ENCODE measurements around the gene FMN1.
"Not testable (repeated sequence)": the region's sequence is repeated elsewhere in the genome, so short reads cannot be mapped to it uniquely, and the experiment has no call there.

The FMN1 gene

GRCh38 chr15:32956711-32957110 lies 237.8 kb downstream of the FMN1 start:
- DNase-seq = no peak

- DNase-seq = peak; percentile 8 to 20
These were observed 238.5 kb downstream of the FMN1 start for GRCh38 chr15:32956006-32956405.

- no peak for DNase-seq
These were observed 241.0 kb downstream of the FMN1 start for GRCh38 chr15:32953533-32953910.

DNA sequence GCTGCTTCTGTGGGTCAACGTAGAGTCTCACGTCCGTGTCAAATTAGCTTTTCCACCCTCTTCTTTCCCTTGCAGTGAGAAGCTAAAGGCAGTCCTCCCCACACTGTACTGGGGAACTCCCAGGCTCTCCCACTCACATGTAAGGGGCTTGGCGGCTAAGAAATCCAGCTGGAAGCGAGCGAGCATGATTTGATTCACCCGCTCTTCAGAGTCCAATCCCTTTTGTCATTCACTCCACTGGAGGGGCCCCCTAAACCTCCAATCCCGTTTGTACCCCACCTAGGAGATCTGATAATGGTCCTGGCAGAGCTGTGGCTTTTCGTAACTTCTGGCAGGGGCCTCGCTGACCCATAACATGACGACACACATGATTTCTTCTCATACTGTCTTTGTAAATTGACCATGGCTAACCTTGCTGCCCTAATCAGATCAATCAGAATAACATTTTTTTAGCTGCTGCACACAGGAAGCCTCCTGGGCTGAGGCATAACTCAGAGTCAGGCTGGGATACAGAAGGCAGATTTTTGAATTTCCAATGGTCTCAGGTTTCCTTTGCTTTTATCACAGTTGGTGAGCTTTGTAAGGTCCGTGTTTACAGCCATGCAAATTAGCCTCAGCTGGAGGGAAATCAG lies 241.5 kb downstream of the FMN1 start:
- DNase-seq = no peak

GRCh38 chr15:32951736-32952464 lies 242.6 kb downstream of the FMN1 start:
- no peak for DNase-seq

DNA sequence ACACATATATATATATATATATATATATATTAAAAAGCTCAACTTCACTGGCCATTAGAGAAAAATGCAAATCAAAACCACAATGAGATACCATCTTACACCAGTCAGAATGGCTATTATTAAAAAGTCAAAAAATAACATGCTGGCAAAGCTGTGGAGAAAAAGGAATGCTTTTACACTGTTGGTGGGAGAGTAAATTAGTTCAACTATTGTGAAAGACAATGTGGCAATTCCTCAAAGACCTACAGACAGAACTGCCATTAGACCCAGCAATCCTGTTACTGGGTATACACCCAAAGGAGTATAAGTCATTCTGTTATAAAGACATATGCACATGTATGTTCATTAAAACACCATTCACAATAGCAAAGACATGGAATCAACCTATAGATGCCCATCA lies 244.5 kb downstream of the FMN1 start:
- not testable (repeated sequence) for DNase-seq

GRCh38 chr15:32946210-32946609 lies 248.3 kb downstream of the FMN1 start:
- DNase-seq = no peak

- no peak for DNase-seq
These were observed 250.1 kb downstream of the FMN1 start for GRCh38 chr15:32944431-32944830.

DNA sequence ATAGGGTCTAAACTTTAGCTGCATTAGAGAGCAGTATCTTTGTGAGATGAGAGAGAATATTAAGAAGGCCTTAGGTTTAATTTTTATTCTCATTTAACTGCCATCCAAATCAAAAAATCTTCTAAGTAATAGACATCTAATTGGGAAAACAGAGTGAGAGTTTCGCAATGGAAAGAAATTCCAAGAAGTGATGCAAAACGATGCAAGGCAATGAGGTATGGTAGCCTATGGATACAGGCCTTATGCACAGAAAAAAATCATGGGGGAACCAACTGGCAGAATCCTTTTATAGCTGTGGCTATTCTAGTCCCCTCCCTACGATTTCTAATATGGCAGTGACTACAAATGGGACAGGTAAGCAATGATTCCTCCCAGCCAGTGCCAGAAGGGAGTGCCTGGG lies 250.8 kb downstream of the FMN1 start:
- DNase-seq = peak in 1 of 2 donors; percentile 22

DNA sequence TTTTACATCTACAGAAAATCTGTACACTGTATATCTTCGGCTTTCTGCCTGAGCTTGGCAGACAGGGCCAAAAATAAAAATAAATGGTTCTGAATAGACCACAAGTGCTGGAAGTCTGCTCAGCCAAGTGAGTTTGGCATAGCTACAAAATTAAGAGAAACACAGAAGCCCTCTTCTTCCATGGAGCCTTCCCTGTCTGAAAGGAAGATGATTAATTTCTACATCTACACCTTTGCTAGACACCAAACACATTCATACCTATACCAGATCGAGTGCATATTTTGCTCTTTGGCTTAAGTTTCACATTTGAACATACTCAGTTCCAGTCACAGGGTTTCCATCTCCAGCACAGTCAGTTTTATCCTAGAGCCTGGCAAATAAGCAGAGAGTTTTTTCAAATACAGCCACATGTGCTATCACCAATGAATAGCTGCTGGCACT lies 252.1 kb downstream of the FMN1 start:
- no peak for DNase-seq

DNA sequence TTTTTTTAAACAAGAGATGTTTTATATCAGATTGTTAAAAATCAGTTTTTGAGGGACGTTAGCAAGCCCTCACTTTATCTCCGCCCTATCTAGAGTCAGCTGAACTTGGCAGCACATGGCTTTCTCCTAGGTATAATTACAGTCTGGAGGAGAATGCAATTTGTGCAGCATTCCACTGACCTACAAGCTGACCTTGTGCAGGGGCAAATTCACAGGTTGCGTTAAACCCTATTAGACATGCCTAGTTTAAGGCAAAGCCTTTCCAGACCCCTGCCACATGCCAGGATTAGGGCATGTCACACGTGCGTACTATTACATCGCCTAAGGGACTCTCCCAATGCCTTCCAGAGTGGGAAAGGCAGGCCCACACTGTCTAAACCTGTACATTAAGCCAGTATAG lies 252.7 kb downstream of the FMN1 start:
- no peak for DNase-seq

DNA sequence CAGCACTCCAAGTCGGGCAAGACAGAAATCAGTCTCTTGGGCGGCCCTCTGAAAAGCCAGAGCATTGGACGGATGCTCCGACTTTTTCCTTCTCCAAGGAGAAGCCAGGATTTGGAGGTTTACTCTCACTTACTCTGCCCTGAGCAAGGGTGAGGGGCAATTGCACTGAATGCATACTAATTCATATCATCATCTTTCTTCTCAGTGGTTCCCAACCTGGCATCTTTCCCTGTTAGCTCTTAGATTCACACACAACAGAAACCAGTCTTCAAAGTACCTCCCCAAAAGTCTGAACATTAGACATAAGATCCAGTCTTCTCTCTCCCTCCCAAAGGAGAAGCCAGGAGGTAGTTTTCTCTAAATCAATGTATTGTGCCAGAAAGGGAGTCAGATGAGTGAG lies 257.5 kb downstream of the FMN1 start:
- DNase-seq = no peak

- peak in 1 of 2 donors; percentile 34 for DNase-seq
These were observed 258.1 kb downstream of the FMN1 start for GRCh38 chr15:32936283-32936918.

DNA sequence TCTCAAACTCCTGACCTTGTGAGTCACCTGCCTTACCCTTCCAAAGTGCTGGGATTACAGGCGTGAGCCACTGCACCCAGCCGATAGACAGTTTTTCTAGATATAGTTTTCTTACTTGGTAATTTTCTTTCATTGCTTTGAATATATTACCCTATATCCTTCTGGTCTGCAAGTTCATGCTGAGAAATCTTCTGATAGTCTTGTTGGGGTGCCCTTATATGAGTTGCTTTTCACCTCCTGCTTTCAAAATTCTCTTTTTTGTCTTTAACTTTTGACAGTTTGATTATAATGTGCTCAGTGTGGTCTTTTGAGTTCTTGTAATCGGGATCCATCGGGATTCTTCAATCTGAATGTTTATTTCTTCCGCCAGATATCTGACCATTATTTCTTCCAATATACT lies 259.4 kb downstream of the FMN1 start:
- no peak for DNase-seq

GRCh38 chr15:32933236-32933635 lies 261.3 kb downstream of the FMN1 start:
- DNase-seq = no peak

DNA sequence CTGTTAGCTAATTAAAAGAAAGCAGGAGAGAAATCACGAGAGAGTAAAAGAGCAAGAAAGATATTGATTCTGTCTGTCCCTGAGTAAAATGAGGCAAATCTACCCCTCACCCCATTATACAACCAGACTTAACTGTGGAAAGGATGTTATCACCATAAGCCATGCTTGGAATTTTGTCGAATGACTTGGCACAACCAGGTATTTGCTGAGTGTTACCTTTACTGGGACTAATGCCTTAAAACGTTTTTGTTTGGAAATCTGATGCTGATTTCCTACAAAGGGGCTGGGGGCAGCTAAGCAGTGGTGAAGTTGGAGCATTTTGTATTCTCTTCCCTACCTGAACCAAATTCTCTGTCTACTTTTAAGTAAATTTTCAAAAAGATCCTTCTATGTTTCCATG lies 265.6 kb downstream of the FMN1 start:
- DNase-seq = no peak

DNA sequence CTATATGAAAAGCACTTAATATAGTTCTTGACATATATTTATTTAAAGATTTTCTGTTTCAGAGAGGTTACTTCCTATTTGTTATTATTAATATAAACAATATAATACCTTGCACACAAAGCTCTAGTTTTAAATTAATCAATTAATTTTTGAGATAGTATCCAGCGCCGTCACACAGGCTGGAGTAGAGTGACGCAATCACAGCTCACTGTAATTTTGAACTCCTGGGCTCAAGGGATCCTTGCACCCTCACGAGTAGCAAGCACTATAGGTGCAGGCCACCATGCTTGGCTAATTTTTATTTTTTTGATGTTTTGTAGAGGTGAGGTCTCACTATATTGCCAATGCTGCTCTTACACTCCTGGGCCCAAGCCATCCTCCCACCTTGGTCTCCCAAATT lies 267.4 kb downstream of the FMN1 start:
- no peak for DNase-seq

GRCh38 chr15:32923176-32923575 lies 271.3 kb downstream of the FMN1 start:
- no peak for DNase-seq

- no peak for DNase-seq
These were observed 272.0 kb downstream of the FMN1 start for GRCh38 chr15:32922541-32922940.

- DNase-seq = no peak
These were observed 274.6 kb downstream of the FMN1 start for GRCh38 chr15:32919749-32920414.

DNA sequence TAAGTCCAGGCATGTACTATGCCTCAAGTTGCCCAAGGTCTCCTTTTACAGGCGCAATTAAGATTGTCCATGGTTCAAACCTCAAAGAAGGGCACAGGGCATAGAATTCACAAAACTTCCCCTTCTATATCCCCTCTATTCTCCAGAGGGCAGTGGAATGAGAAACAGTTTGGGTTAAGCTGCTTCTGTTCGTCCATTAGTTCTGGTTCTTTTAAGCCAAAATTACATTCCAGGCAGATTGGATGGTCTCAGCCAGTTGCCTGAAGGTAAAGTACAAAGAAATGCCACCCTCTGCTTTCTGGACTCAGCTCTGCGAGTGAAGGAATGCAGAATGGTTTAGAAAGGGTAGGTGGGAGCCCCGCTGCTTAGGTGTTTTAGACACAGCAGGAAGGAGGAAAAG lies 276.0 kb downstream of the FMN1 start:
- no peak for DNase-seq

DNA sequence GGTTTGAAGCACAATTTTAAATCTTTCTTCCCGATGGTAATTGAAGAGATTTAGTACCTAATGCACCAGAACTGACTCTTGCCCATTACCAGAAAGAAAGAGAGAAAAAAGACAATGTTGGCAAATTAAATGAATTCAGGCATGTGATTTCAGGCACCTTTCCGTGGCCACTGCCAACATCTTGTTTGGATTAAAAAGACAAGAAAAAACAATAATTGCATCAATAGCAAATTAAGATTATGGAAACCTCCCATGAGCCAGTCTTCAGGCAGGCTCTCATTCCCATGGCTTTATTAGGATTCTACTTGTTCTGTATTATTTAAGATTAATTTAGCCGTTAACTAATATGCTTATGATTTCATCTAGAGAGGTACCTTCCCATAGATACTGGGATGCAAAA lies 283.7 kb downstream of the FMN1 start:
- DNase-seq = no peak

GRCh38 chr15:32909431-32909830 lies 285.1 kb downstream of the FMN1 start:
- no peak for DNase-seq

DNA sequence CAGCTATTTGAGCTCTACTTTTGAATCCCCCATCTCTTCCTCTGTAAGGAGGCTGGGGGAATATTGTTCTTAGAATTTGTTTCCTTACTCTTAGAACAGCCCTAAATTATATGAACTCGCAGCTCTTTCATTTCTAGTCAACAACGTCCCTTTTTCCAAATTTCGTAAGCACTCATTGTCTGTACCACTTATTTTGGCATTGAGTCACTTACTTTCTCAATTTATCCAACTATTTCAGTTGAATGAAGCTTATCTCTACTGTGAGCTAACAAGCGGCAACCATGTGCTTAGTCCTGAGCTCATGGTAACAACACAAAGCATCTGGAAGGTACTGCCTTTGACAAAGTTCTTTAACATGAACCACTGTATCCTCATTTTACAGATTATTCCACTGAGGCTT lies 285.6 kb downstream of the FMN1 start:
- peak; percentile 64 for DNase-seq
